Loucy (cell line): ENCODE measurements around the gene BLTP2.

Experiments used
- CTCF ChIP-seq: fragments of 200-600 bp; sonication (generic); conservative IDR thresholded peaks from 2 replicates; pipeline ENCODE4 v1.5.1; 2014; ENCODE audit warnings: mild to moderate bottlenecking, antibody characterized with exemption, low read length
- EZH2phosphoT487 ChIP-seq: fragments of 200-600 bp; IDR thresholded peaks from 2 replicates; pipeline ENCODE4 v1.6.1; 2018; ENCODE audit warnings: antibody characterized with exemption, mild to moderate bottlenecking, moderate library complexity, borderline replicate concordance

DNA sequence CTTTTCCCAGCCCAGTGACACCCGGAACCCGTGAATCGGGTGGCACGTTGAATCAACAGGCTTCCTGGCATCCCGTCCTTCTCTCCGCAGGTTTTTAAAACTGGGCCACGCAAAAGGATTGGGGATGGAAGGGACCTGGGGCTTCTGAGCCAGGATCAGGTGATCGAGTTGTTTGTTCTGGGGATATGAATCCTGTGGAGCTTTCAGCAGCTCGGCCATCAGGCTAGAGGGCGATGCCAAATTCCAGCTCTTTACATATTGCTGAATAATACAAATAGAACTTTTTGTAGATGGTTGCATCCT is 17.5 kb upstream of the BLTP2 start:
- TF ChIP-seq CTCF (no peak), EZH2phosphoT487 (no peak)
